ENCODE data around the gene PDE4DIP.
"Not testable (repeated sequence)": the region's sequence is repeated elsewhere in the genome, so short reads cannot be mapped to it uniquely, and the experiment has no call there.

PDE4DIP gene

GRCh38 chr1:148923798-148924197 is 79.6 kb downstream of the PDE4DIP start:
- not testable (repeated sequence) for DNase-seq

GRCh38 chr1:148927645-148928044 is 83.4 kb downstream of the PDE4DIP start:
- DNase-seq = not testable (repeated sequence)

GRCh38 chr1:148929253-148929652 is 85.0 kb downstream of the PDE4DIP start:
- not testable (repeated sequence) for DNase-seq

- DNase-seq = not testable (repeated sequence)
These were observed 91.3 kb downstream of the PDE4DIP start for GRCh38 chr1:148935381-148936002.

GRCh38 chr1:148942906-148943305 is 98.7 kb downstream of the PDE4DIP start:
- not testable (repeated sequence) for DNase-seq

- DNase-seq = not testable (repeated sequence)
These were observed 100.9 kb downstream of the PDE4DIP start for GRCh38 chr1:148945130-148945529.

GRCh38 chr1:148948768-148949167 is 104.5 kb downstream of the PDE4DIP start:
- not testable (repeated sequence) for DNase-seq

- peak; percentile 73 for DNase-seq
These were observed 107.4 kb downstream of the PDE4DIP start for GRCh38 chr1:148951336-148952227.

- not testable (repeated sequence) for DNase-seq
These were observed 108.2 kb downstream of the PDE4DIP start for GRCh38 chr1:148952253-148952937.

- peak; percentile 13 for DNase-seq
These were observed 108.8 kb downstream of the PDE4DIP start for GRCh38 chr1:148952938-148953616.

- DNase-seq = not testable (repeated sequence)
These were observed 109.5 kb downstream of the PDE4DIP start for GRCh38 chr1:148953730-148954129.

GRCh38 chr1:148958343-148958742 is 114.1 kb downstream of the PDE4DIP start:
- not testable (repeated sequence) for DNase-seq

GRCh38 chr1:148960212-148961000 is 116.2 kb downstream of the PDE4DIP start:
- DNase-seq = not testable (repeated sequence)

- DNase-seq = not testable (repeated sequence)
These were observed 118.1 kb downstream of the PDE4DIP start for GRCh38 chr1:148962127-148962857.

- not testable (repeated sequence) for DNase-seq
These were observed 121.9 kb downstream of the PDE4DIP start for GRCh38 chr1:148966084-148966483.

GRCh38 chr1:148967580-148967979 is 123.4 kb downstream of the PDE4DIP start:
- DNase-seq = not testable (repeated sequence)

- not testable (repeated sequence) for DNase-seq
These were observed 124.5 kb downstream of the PDE4DIP start for GRCh38 chr1:148968682-148969081.

GRCh38 chr1:148969126-148969525 is 124.9 kb downstream of the PDE4DIP start:
- not testable (repeated sequence) for DNase-seq

GRCh38 chr1:148975453-148975852 is 131.2 kb downstream of the PDE4DIP start:
- DNase-seq = not testable (repeated sequence)

GRCh38 chr1:148975866-148976537 is 131.8 kb downstream of the PDE4DIP start:
- DNase-seq = not testable (repeated sequence)

All from hematopoietic multipotent progenitor cell treated with erythropoietin and hydrocortisone succinate and interleukin-3 and kit ligand, for 6 days (in vitro differentiated cells).